GM23338 (cell line): ENCODE data around the gene CCDC40. TPM values are rescaled to one million over a fixed set of nuclear protein-coding genes. Genes with fewer than 3 reads are reported as not detected.

Source experiments
- ATAC-seq: fragments of 200-7000 bp; cut with Tn5 transposase; 3 replicates; pipeline ENCODE4 v1.9.1; 2020
- DNase-seq: peaks from one replicate; pipeline ENCODE4 v3.0.0-alpha.2; 2015; ENCODE audit warnings: low spot score
- H2AFZ ChIP-seq: fragments of 200-600 bp; sonication (generic); 2 replicates; pipeline ENCODE4 v1.8.0; 2016; ENCODE audit warnings: antibody characterized with exemption, mild to moderate bottlenecking, moderate library complexity
- H3F3A ChIP-seq: fragments of 200-600 bp; sonication (generic); replicated peaks from 2 replicates; pipeline ENCODE4 v1.8.0; 2017; ENCODE audit warnings: antibody characterized with exemption, mixed run types, low read depth
- H3K27ac ChIP-seq: fragments of 200-600 bp; sonication (generic); 2 replicates; pipeline ENCODE4 v1.6.1; 2016; ENCODE audit warnings: low read depth
- H3K27me3 ChIP-seq: fragments of 200-600 bp; sonication (generic); 2 replicates; pipeline ENCODE4 v1.8.0; 2016; ENCODE audit warnings: mild to moderate bottlenecking, mixed run types, moderate library complexity; ENCODE audit not compliant: insufficient read depth
- H3K36me3 ChIP-seq: fragments of 200-600 bp; sonication (generic); 2 replicates; pipeline ENCODE4 v1.8.0; 2016; ENCODE audit warnings: mild to moderate bottlenecking; ENCODE audit not compliant: insufficient read depth
- H3K4me1 ChIP-seq: fragments of 200-600 bp; sonication (generic); 2 replicates; pipeline ENCODE4 v1.8.0; 2016; ENCODE audit warnings: mild to moderate bottlenecking, moderate library complexity; ENCODE audit not compliant: insufficient read depth
- H3K4me2 ChIP-seq: fragments of 200-600 bp; sonication (generic); 2 replicates; pipeline ENCODE4 v1.7.1; 2017; ENCODE audit warnings: mixed run types
- H3K4me3 ChIP-seq: fragments of 200-600 bp; sonication (generic); 2 replicates; pipeline ENCODE4 v1.6.1; 2016; ENCODE audit warnings: mixed run types
- H3K79me2 ChIP-seq: fragments of 200-600 bp; sonication (generic); replicated peaks from 2 replicates; pipeline ENCODE4 v1.8.0; 2017; ENCODE audit warnings: mild to moderate bottlenecking; ENCODE audit not compliant: insufficient read depth
- H3K9me2 ChIP-seq: fragments of 200-600 bp; sonication (generic); 2 replicates; pipeline ENCODE4 v1.8.0; 2017; ENCODE audit not compliant: insufficient read depth
- H4K20me1 ChIP-seq: fragments of 200-600 bp; sonication (generic); replicated peaks from 2 replicates; pipeline ENCODE4 v1.8.0; 2017; ENCODE audit warnings: mild to moderate bottlenecking; ENCODE audit not compliant: insufficient read depth
- H3K27ac Mint-ChIP-seq: 2 replicates; pipeline ENCODE4 v1.8.0; 2020; ENCODE audit warnings: inconsistent platforms, mild to moderate bottlenecking, moderate library complexity, mixed read lengths
- H3K27me3 Mint-ChIP-seq: 3 replicates; pipeline ENCODE4 v1.8.0; 2022; ENCODE audit warnings: low read depth, mild to moderate bottlenecking, moderate library complexity, mixed read lengths, inconsistent platforms; ENCODE audit not compliant: insufficient read depth, poor library complexity
- H3K36me3 Mint-ChIP-seq: 3 replicates; pipeline ENCODE4 v1.8.0; 2021; ENCODE audit warnings: low read depth, mild to moderate bottlenecking, inconsistent platforms, moderate library complexity, mixed read lengths
- H3K4me1 Mint-ChIP-seq: 3 replicates; pipeline ENCODE4 v1.8.0; 2020; ENCODE audit warnings: mild to moderate bottlenecking, inconsistent platforms, mixed read lengths
- H3K4me3 Mint-ChIP-seq: 3 replicates; pipeline ENCODE4 v1.8.0; 2021; ENCODE audit warnings: moderate library complexity, mild to moderate bottlenecking, inconsistent platforms, mixed read lengths
- H3K9me3 Mint-ChIP-seq: 3 replicates; pipeline ENCODE4 v1.8.0; 2020; ENCODE audit warnings: moderate library complexity, mild to moderate bottlenecking, inconsistent platforms, mixed read lengths
- CREB1 ChIP-seq: fragments of 250-450 bp; sonication (Bioruptor Pico); IDR thresholded peaks from 2 replicates; pipeline ENCODE4 v1.5.0; 2020; ENCODE audit warnings: low read depth, mild to moderate bottlenecking, moderate library complexity
- JUNB ChIP-seq: IDR thresholded peaks from one replicate; pipeline ENCODE4 v1.6.1; 2016; ENCODE audit warnings: antibody characterized with exemption; ENCODE audit not compliant: unreplicated experiment
- polyA plus RNA-seq: library from polyadenylated mRNA; unstranded; fragments of >200 nt; fragmentation: Nextera tagmentation; extraction: Ambion mirVana; gene quantifications from 2 replicates; pipeline ENCODE4 v1.2.1, GENCODE V29; 2016
- total RNA-seq: library from RNA; depleted of rRNA; stranded (reverse); fragments of >200 nt; shearing (Covaris generic); gene quantifications from 2 replicates; pipeline ENCODE4 v1.2.3, GENCODE V29; 2014
- TF ChIP-seq, protein P1 (sequence below): fragments of 250-450 bp; sonication (Bioruptor Pico); IDR thresholded peaks from 2 replicates; pipeline ENCODE4 v1.5.0; 2020; ENCODE audit warnings: mild to moderate bottlenecking, moderate library complexity
- TF ChIP-seq, protein P2 (sequence below): IDR thresholded peaks from one replicate; pipeline ENCODE4 v1.6.1; 2018; ENCODE audit warnings: antibody characterized with exemption; ENCODE audit not compliant: unreplicated experiment

Gene CCDC40
- total and polyA plus RNA-seq, 2 experiments from 2014 or later, result 7.6 to 8.1 TPM

DNA sequence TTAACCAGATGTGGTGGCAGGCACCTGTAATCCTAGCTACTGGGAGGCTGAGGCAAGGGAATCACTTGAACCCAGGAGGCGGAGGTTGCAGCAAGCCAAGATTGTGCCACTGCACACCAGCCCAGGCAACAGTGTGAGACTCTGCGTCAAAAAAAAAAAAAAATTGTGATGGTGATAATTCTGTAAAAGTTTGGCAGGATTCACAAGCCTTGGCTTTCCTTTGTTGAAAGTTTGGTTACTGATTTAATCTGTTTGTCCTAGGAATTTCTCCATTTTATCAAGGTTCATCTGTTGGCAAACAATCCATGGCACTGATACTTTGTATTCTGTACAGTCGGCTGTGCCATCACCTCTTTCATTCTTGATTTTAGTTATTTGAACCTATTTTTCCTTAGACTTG is 94.5 kb downstream of the CCDC40 start (continued):
- TF ChIP-seq, protein P1, sequence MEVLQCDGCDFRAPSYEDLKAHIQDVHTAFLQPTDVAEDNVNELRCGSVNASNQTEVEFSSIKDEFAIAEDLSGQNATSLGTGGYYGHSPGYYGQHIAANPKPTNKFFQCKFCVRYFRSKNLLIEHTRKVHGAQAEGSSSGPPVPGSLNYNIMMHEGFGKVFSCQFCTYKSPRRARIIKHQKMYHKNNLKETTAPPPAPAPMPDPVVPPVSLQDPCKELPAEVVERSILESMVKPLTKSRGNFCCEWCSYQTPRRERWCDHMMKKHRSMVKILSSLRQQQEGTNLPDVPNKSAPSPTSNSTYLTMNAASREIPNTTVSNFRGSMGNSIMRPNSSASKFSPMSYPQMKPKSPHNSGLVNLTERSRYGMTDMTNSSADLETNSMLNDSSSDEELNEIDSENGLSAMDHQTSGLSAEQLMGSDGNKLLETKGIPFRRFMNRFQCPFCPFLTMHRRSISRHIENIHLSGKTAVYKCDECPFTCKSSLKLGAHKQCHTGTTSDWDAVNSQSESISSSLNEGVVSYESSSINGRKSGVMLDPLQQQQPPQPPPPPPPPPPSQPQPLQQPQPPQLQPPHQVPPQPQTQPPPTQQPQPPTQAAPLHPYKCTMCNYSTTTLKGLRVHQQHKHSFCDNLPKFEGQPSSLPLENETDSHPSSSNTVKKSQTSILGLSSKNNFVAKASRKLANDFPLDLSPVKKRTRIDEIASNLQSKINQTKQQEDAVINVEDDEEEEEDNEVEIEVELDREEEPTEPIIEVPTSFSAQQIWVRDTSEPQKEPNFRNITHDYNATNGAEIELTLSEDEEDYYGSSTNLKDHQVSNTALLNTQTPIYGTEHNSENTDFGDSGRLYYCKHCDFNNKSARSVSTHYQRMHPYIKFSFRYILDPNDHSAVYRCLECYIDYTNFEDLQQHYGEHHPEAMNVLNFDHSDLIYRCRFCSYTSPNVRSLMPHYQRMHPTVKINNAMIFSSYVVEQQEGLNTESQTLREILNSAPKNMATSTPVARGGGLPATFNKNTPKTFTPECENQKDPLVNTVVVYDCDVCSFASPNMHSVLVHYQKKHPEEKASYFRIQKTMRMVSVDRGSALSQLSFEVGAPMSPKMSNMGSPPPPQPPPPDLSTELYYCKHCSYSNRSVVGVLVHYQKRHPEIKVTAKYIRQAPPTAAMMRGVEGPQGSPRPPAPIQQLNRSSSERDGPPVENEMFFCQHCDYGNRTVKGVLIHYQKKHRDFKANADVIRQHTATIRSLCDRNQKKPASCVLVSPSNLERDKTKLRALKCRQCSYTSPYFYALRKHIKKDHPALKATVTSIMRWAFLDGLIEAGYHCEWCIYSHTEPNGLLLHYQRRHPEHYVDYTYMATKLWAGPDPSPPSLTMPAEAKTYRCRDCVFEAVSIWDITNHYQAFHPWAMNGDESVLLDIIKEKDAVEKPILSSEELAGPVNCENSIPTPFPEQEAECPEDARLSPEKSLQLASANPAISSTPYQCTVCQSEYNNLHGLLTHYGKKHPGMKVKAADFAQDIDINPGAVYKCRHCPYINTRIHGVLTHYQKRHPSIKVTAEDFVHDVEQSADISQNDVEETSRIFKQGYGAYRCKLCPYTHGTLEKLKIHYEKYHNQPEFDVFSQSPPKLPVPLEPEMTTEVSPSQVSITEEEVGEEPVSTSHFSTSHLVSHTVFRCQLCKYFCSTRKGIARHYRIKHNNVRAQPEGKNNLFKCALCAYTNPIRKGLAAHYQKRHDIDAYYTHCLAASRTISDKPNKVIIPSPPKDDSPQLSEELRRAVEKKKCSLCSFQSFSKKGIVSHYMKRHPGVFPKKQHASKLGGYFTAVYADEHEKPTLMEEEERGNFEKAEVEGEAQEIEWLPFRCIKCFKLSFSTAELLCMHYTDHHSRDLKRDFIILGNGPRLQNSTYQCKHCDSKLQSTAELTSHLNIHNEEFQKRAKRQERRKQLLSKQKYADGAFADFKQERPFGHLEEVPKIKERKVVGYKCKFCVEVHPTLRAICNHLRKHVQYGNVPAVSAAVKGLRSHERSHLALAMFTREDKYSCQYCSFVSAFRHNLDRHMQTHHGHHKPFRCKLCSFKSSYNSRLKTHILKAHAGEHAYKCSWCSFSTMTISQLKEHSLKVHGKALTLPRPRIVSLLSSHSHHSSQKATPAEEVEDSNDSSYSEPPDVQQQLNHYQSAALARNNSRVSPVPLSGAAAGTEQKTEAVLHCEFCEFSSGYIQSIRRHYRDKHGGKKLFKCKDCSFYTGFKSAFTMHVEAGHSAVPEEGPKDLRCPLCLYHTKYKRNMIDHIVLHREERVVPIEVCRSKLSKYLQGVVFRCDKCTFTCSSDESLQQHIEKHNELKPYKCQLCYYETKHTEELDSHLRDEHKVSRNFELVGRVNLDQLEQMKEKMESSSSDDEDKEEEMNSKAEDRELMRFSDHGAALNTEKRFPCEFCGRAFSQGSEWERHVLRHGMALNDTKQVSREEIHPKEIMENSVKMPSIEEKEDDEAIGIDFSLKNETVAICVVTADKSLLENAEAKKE, result no peak
- TF ChIP-seq, protein P2, sequence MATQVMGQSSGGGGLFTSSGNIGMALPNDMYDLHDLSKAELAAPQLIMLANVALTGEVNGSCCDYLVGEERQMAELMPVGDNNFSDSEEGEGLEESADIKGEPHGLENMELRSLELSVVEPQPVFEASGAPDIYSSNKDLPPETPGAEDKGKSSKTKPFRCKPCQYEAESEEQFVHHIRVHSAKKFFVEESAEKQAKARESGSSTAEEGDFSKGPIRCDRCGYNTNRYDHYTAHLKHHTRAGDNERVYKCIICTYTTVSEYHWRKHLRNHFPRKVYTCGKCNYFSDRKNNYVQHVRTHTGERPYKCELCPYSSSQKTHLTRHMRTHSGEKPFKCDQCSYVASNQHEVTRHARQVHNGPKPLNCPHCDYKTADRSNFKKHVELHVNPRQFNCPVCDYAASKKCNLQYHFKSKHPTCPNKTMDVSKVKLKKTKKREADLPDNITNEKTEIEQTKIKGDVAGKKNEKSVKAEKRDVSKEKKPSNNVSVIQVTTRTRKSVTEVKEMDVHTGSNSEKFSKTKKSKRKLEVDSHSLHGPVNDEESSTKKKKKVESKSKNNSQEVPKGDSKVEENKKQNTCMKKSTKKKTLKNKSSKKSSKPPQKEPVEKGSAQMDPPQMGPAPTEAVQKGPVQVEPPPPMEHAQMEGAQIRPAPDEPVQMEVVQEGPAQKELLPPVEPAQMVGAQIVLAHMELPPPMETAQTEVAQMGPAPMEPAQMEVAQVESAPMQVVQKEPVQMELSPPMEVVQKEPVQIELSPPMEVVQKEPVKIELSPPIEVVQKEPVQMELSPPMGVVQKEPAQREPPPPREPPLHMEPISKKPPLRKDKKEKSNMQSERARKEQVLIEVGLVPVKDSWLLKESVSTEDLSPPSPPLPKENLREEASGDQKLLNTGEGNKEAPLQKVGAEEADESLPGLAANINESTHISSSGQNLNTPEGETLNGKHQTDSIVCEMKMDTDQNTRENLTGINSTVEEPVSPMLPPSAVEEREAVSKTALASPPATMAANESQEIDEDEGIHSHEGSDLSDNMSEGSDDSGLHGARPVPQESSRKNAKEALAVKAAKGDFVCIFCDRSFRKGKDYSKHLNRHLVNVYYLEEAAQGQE, result no peak

DNA sequence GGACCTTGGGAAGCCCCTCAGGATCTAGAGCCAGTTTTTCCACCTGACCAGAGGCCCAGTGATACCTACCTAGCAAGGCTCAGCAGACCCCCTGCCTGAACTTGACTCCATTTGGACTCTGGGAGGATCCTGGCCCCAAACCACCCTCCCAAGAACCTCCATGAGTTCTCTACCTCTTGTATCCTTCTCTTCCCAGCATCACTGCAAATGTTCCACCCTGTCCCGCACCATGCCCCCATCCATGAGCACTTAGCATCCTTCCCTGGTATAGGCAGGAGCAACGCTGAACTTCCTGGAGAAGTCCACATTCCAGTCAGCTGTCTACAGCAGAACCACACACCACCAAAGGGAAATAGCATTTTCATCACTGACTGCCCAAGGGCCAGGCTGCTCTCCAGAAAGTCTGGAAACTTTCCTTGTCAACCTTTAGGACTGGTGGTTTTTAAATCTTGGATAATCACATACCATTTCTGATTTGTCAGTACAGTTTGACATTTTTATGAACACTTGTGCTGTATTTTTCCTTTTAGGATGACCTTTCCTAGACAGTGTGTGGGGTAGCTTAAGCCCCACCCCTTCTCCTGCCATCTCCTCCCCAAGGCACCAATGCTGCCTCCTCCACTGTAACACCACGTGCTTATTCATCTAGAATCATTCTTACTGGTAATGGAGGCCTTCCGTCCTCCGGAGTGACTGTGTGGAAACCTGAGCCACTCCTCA is 96.6 kb downstream of the CCDC40 start:
- ATAC-seq, result no peak; the same call in 1 of the 3 replicates
- Histone ChIP-seq H2AFZ (no peak overlapping the region), H3K4me3 (no peak overlapping the region), H3K4me1 (0 out of 2 replicates have a peak, but pooled peaks cover 5% of the 10 kb centered on the region), H3K27ac (no peak overlapping the region), H3K9me2 (no peaks in the 10 kb centered on the region), H4K20me1 (peaks cover 16% of the 10 kb centered on the region), H3K27me3 (no peaks in the 10 kb centered on the region), H3K4me2 (no peak overlapping the region), H3K79me2 (no peaks in the 10 kb centered on the region), H3F3A (peaks cover 23% of the 10 kb centered on the region), H3K36me3 (peaks cover 44% of the 10 kb centered on the region)
- Mint-ChIP-seq H3K27me3 (peaks cover 1% of the 10 kb centered on the region), H3K4me1 (peaks cover 13% of the 10 kb centered on the region), H3K36me3 (peaks cover 56% of the 10 kb centered on the region), H3K4me3 (no peak overlapping the region), H3K27ac (no peak overlapping the region), H3K9me3 (no peaks in the 10 kb centered on the region)
- DNase-seq, result no peak
- no peak for TF ChIP-seq CREB1
- TF ChIP-seq JUNB, result no peak
- TF ChIP-seq, protein P1, result no peak
